ENCODE data around the gene COP1. TPM values are rescaled to one million over a fixed set of nuclear protein-coding genes. Genes with fewer than 3 reads are reported as not detected.

Gene COP1
- total and polyA plus RNA-seq, 2 of the 13 experiments (the other 11 are each of a cell fraction or from before 2014, with no cell fraction given), result 20.5 to 51.3 TPM

DNA sequence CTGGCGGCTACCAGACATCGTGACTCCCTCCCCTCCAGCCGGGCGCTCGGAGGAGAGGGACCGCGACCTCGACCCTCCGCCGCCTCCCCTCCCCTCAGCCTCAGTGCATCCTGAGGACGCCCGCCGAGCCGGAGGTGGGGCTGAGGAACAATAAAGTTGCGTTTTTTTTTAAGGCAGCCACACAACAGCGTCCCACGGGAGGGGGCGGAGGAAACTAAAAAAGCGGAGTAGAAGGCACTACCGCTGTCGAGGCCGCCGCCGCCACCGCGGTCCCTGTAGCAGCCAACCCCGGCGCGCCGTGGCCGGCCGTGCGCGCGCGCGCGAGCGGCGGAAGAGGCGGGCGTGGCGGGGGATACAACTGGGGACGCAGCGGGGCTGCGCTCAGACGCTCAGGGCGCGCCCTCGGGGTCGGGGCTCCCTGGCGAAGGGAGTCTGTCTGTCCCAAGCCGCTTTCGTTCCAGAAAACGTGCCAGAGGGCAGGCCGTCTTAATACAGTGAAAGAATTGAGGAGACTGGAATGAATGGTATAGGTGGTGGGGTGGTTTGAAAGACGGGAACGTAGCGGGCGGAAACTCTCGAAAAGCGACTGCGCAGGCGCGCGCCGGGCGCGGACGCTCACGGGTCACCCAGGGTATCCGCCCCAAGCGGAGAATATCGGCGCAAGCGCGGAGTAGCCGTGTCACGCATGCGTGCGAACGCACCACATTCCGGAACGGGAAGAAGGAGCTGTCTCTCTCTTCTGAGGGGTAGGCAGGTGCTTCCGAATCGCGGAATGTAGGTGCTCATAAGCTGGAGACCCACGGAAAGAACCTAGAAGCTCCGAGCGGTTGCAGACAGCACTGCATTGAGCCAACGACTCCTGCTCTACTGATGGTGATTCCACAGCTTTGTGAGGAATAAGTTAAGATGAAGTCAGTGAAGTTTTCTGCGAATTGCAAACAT, at the start of gene COP1 (continued):
- TF ChIP-seq POLR2G (IDR thresholded peaks at IDR 0.05; ENCODE audit: low read depth, low read length), result peak; percentile 94
- TF ChIP-seq ZNF780A (CRISPR knock-in tag; IDR thresholded peaks at IDR 0.05), result no peak
- no peak for TF ChIP-seq HNRNPH1 (optimal IDR thresholded peaks at IDR 0.05; ENCODE audit: low read depth, low read length)
- 0 out of 2 replicates have a peak, but pooled peaks have one; percentile 28 for TF ChIP-seq ZNF343 (CRISPR knock-in tag; IDR thresholded peaks at IDR 0.05)
- TF ChIP-seq HNF4G (IDR thresholded peaks at IDR 0.05; ENCODE audit: borderline replicate concordance, low read depth, low read length), result no peak
- no peak for TF ChIP-seq HNF4G (CRISPR knock-in tag; IDR thresholded peaks at IDR 0.05; ENCODE audit: borderline replicate concordance, low read depth)
- no peak for TF ChIP-seq SNAPC2 (CRISPR knock-in tag; IDR thresholded peaks at IDR 0.05)
- TF ChIP-seq, protein P1, sequence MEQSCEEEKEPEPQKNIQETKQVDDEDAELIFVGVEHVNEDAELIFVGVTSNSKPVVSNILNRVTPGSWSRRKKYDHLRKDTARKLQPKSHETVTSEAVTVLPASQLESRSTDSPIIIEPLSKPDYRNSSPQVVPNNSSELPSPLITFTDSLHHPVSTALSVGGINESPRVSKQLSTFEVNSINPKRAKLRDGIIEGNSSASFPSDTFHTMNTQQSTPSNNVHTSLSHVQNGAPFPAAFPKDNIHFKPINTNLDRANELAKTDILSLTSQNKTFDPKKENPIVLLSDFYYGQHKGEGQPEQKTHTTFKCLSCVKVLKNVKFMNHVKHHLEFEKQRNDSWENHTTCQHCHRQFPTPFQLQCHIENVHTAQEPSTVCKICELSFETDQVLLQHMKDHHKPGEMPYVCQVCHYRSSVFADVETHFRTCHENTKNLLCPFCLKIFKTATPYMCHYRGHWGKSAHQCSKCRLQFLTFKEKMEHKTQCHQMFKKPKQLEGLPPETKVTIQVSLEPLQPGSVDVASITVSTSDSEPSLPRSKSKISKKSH (CRISPR knock-in tag; IDR thresholded peaks at IDR 0.05; ENCODE audit: borderline replicate concordance), result peak; percentile 28; the same call in 1 of the 2 replicates
- TF ChIP-seq AFF4 (CRISPR knock-in tag; IDR thresholded peaks at IDR 0.05), result no peak
- no peak for TF ChIP-seq CHD2 (IDR thresholded peaks at IDR 0.05; ENCODE audit: low read depth, low read length)
- TF ChIP-seq PLRG1 (conservative IDR thresholded peaks at IDR 0.05), result no peak
- TF ChIP-seq GZF1 (CRISPR knock-in tag; IDR thresholded peaks at IDR 0.05), result 0 out of 2 replicates have a peak, but pooled peaks have one; percentile 20
- no peak for TF ChIP-seq ZBTB42 (CRISPR knock-in tag; IDR thresholded peaks at IDR 0.05)
- no peak for TF ChIP-seq NR2F1 (CRISPR knock-in tag; IDR thresholded peaks at IDR 0.05)
- peak; percentile 95 for TF ChIP-seq ZBTB14 (CRISPR knock-in tag; IDR thresholded peaks at IDR 0.05)
- TF ChIP-seq ZSCAN29 (CRISPR knock-in tag; conservative IDR thresholded peaks at IDR 0.05), result no peak
- peak; percentile 77 for TF ChIP-seq ZNF709 (CRISPR knock-in tag; IDR thresholded peaks at IDR 0.05)
- no peak for TF ChIP-seq ZNF512 (CRISPR knock-in tag; IDR thresholded peaks at IDR 0.05)
- TF ChIP-seq ARNT2 (CRISPR knock-in tag; IDR thresholded peaks at IDR 0.05; ENCODE audit: low read depth), result peak; percentile 67
- peak; percentile 91 for TF ChIP-seq GABPB1 (CRISPR knock-in tag; IDR thresholded peaks at IDR 0.05)
- TF ChIP-seq RFXAP (CRISPR knock-in tag; IDR thresholded peaks at IDR 0.05; ENCODE audit: borderline replicate concordance), result peak; percentile 59; the same call in 1 of the 2 replicates

Measured in HepG2 (cell line).